Adrenal gland (tissue), 12 donors: ENCODE data around the gene FAM131C. TPM values are rescaled to one million over a fixed set of nuclear protein-coding genes. Genes with fewer than 3 reads are reported as not detected.

Experiments
- DNase-seq, 7 donors: peaks; one replicate each; pipeline ENCODE4 v3.0.0-alpha.2; 2019 to 2020
- H3K27ac ChIP-seq, 5 donors: fragments of 200-600 bp; sonication (generic) in 4 of 5; 1 replicate in 3 of 5; 2 replicates in 2 of 5; pipeline versions ENCODE4 v1.5.1 to v1.8.0; 2016 to 2020; ENCODE audit warnings: mild to moderate bottlenecking in 1 of 5
- H3K27me3 ChIP-seq: fragments of 200-600 bp; 2 replicates; pipeline ENCODE4 v1.8.0; 2021
- H3K36me3 ChIP-seq, 2 donors: fragments of 200-600 bp; replicated peaks in 1 of 2; 1 replicate in 1 of 2; 2 replicates in 1 of 2; pipeline versions ENCODE4 v1.5.1 to v1.8.0; 2018 to 2022
- H3K4me1 ChIP-seq, 2 donors: fragments of 200-600 bp; replicated peaks in 1 of 2; 1 replicate in 1 of 2; 2 replicates in 1 of 2; pipeline versions ENCODE4 v1.5.1 to v1.8.0; 2018 to 2021
- H3K4me3 ChIP-seq, 4 donors: fragments of 200-600 bp; sonication (generic) in 3 of 4; one replicate each; pipeline ENCODE4 v1.5.1; 2016 to 2018
- H3K9me3 ChIP-seq, 3 donors: fragments of 200-600 bp; sonication (generic) in 1 of 3; replicated peaks in 1 of 3; 1 replicate in 2 of 3; 2 replicates in 1 of 3; pipeline versions ENCODE4 v1.5.1 to v1.8.0; 2016 to 2021
- CTCF ChIP-seq, 6 experiments: fragments of 450-650 bp in 4 of 6; fragments of 200-600 bp in 2 of 6; sonication (generic) in 1 of 6; IDR thresholded peaks; 1 replicate in 5 of 6; 2 replicates in 1 of 6; pipeline versions ENCODE4 v1.5.1 to v1.8.0; 2016 to 2021; ENCODE audit warnings: antibody characterized with exemption in 6 of 6, mild to moderate bottlenecking in 2 of 6, moderate library complexity in 1 of 6
- POLR2A ChIP-seq, 2 donors: fragments of 450-650 bp; IDR thresholded peaks; one replicate each; pipeline ENCODE4 v1.6.1; 2017; ENCODE audit warnings: antibody characterized with exemption in 2 of 2, mild to moderate bottlenecking in 2 of 2, moderate library complexity in 1 of 2
- WGBS, 4 donors: extraction: QIAGEN DNeasy Blood & Tissue Kit in 2 of 4; methylation state at CpG; one replicate each; pipeline versions ENCODE4 v1.1.5 to v1.1.7; 2013 to 2017; 5-methylcytosine and 5-hydroxymethylcytosine counted together
- intact Hi-C, 2 donors: fragments of 100-400 bp; cut with DNase I; formaldehyde crosslinking; loops; one replicate each; pipeline versions ENCODE4 v1.14.1 to v1.15.0; 2022 to 2023
- polyA plus RNA-seq, 3 donors: library from polyadenylated mRNA; stranded (reverse); fragments of 200-250 nt in 2 of 3; fragments of 350-450 nt in 1 of 3; fragmentation: Illumina TruSeq in 1 of 3; extraction: RNeasy Lipid Tissue Mini Kit (QIAGEN cat#74804) in 1 of 3; gene quantifications; one replicate each; pipeline ENCODE4 v1.2.3, GENCODE V29; 2013 to 2014
- total RNA-seq, 9 donors: library from RNA; depleted of rRNA in 4 of 9; stranded (reverse); fragments of >200 nt in 4 of 9; fragments of 120-200 nt in 1 of 9; fragmentation: NEBNext Ultra II Directional in 1 of 9; extraction: Animal tissue kit (Norgen Biotek cat#: 25700) in 1 of 9; gene quantifications; one replicate each; pipeline versions ENCODE4 v1.1.0 to v1.2.4, GENCODE V29; 2013 to 2023
- donor health status: healthy with polysubstance abuse.
- donor health status: Bipolar disorder and iron deficiency.
- donor health status: DM: yes; HTN: yes; CAD: no.
- donor health status: DM: no; HTN: no; CAD: no.
- donor health status: DM: no; HTN: no; CAD: no.
- donor health status: DM: yes; HTN: yes; CAD: no.

FAM131C gene
- total and polyA plus RNA-seq, 12 donors: 3.0 to 12.0 (median 4.9) TPM

GRCh38 chr1:16118706-16119105 is 45.3 kb upstream of the FAM131C start:
- 66 to 84% (median 78%) methylated on average over 6 to 9 of the region's 9 CpGs for WGBS, 4 donors
- no peak overlapping the region for H3K27ac ChIP-seq
- H3K4me3 ChIP-seq: no peak overlapping the region
- no peak for DNase-seq
- TF ChIP-seq POLR2A (IDR thresholded peaks at IDR 0.05): no peak
- TF ChIP-seq CTCF (IDR thresholded peaks at IDR 0.05): no peak
- intact Hi-C loops: no loop called here
- H3K36me3 ChIP-seq: peaks cover 0 to 5% of the 10 kb centered on the region in 2 donors
- no peaks in the 10 kb centered on the region for H3K27me3 ChIP-seq
- H3K4me1 ChIP-seq: no peaks in the 10 kb centered on the region
- H3K9me3 ChIP-seq: no peaks in the 10 kb centered on the region

- H3K27ac ChIP-seq: no peak overlapping the region
- H3K4me3 ChIP-seq: no peak overlapping the region
- DNase-seq: no peak
- H3K36me3 ChIP-seq: no peaks in the 10 kb centered on the region
- peaks cover 0 to 4% of the 10 kb centered on the region in 2 donors for H3K4me1 ChIP-seq
- TF ChIP-seq POLR2A (IDR thresholded peaks at IDR 0.05) (no peak), CTCF (IDR thresholded peaks at IDR 0.05) (no peak)
- H3K27me3 ChIP-seq: no peaks in the 10 kb centered on the region
- no peaks in the 10 kb centered on the region for H3K9me3 ChIP-seq
- intact Hi-C loops: no loop called here
- 94 to 96% (median 95%) methylated on average over 8 of the region's 8 CpGs for WGBS, 4 donors
These were observed 44.5 kb upstream of the FAM131C start for GRCh38 chr1:16117936-16118335.

GRCh38 chr1:16117369-16117768 is 43.9 kb upstream of the FAM131C start:
- Histone ChIP-seq H3K9me3 (no peaks in the 10 kb centered on the region), H3K27ac (no peak overlapping the region)
- WGBS, 4 donors: 79 to 85% (median 83%) methylated on average over 6 of the region's 6 CpGs

GRCh38 chr1:16116625-16117024 is 43.2 kb upstream of the FAM131C start:
- no peak overlapping the region for H3K27ac ChIP-seq
- H3K4me3 ChIP-seq: no peak overlapping the region
- DNase-seq: no peak
- TF ChIP-seq POLR2A (IDR thresholded peaks at IDR 0.05) (no peak), CTCF (IDR thresholded peaks at IDR 0.05) (no peak)
- intact Hi-C loops: no loop called here
- 78 to 82% (median 80%) methylated on average over 8 of the region's 8 CpGs for WGBS, 4 donors
- H3K9me3 ChIP-seq: no peaks in the 10 kb centered on the region
- no peaks in the 10 kb centered on the region for H3K27me3 ChIP-seq
- H3K36me3 ChIP-seq: no peaks in the 10 kb centered on the region
- H3K4me1 ChIP-seq: peaks cover 0 to 5% of the 10 kb centered on the region in 2 donors

More at GRCh38 chr1:16117369-16117768, 43.9 kb upstream of the FAM131C start:
- DNase-seq: no peak
- Histone ChIP-seq H3K4me1 (peaks cover 0 to 5% of the 10 kb centered on the region in 2 donors), H3K36me3 (no peaks in the 10 kb centered on the region), H3K4me3 (no peak overlapping the region), H3K27me3 (no peaks in the 10 kb centered on the region)
- no peak for TF ChIP-seq CTCF (IDR thresholded peaks at IDR 0.05)
- TF ChIP-seq POLR2A (IDR thresholded peaks at IDR 0.05): no peak
- intact Hi-C loops: no loop called here
